GM18519 (cell line): ENCODE results near the gene TRAPPC14.

Source experiments
- ATAC-seq: cut with Tn5 transposase; IDR thresholded peaks from one replicate; pipeline ENCODE4 v1.9.1; 2021; ENCODE audit warnings: mild to moderate bottlenecking, moderate library complexity; ENCODE audit not compliant: unreplicated experiment, low FRiP score

TRAPPC14 gene

GRCh38 chr7:100175296-100175935 is 16.9 kb upstream of the TRAPPC14 start:
- ATAC-seq: no peak

- ATAC-seq: no peak
Measured at GRCh38 chr7:100174582-100174981, 16.1 kb upstream of the TRAPPC14 start.

- ATAC-seq: no peak
Measured at GRCh38 chr7:100173806-100174495, 15.4 kb upstream of the TRAPPC14 start.

DNA sequence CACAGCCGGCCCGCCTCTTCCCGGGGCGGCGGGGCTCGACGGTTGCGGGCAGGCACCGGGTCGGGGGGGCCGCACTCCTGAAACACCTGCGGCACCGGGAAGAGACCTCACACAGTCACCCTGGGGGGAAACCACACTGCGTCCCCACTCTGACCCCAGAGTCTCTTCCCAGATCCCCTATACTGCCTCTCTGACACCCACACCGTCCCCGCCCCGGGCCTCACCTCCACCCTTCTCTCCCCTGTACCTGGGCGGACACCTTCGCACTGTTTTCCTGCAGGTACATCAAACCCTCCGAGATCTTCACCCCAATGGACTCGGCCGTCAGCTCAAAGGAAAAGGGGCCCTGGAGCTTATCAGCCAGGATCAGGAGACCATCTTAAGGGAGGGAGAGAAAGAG is 13.3 kb upstream of the TRAPPC14 start:
- ATAC-seq: no peak

DNA sequence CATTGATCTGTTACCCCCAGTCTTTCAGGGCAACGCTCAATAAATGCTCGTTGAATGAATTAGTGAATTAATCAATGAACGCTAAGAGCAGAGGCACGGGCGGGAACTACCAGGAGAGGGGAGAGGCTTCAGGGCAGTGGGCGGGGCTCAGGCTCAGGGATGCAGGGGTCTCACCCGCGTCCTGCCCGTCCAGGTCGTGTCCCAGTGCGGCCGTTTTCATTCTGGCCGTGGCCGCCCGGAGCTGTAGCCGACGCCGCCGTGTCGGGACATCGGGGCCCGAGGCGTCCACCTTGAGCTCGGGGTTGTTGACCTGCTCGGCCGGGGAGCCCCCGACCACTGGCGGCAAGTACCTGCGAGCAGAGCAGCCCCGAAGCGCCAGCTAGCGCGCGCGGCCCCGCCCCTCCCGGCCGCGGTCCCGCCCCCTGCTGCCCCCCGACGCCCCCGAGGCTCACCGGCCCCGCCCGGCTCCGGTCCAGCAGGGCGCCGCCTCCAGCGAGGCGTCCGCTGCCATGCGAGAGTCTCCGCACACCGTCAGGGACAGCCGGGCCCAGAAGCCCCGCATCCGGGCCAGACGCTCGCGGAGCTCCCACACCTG is 12.7 kb upstream of the TRAPPC14 start:
- no peak for ATAC-seq

DNA sequence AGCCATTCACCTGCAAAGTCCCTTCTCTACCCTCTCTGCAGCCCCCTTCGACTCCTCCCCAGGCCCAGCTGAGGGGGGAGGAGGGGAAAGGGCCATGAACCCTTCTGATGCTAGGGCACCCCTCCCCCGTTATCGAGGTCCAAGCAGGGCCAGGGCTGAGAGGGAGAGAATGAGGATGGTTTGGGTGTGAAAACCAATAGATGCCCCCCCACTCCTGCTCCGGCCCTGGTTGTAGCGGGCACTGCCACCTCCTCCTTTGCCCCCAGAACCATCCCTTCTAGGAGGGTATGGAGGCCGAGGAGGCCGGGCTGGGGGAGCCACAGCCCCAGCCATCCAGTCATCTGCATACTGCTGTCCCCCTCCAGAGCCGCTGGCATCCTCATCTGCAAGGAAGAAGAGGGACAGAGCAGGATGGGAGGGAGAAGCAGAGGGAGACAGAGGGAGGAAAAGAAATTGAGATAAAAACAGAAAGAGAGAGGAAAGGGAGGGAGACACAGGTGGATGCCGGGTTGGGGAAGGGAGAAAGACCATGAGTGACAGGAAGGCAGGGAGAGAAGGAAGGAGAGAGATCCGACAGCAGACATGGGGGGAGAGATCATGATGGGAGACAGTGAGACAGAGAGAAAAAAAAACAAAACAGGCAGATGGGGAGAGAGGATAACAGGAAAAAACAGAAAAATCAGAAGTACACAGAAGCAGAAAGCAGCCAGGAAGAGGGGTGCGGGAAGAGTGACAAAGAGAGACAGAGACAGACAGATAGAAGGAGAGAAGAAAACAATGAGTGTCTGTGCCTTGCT is 11.8 kb upstream of the TRAPPC14 start:
- ATAC-seq: no peak

- no peak for ATAC-seq
Measured at GRCh38 chr7:100169147-100169850, 10.8 kb upstream of the TRAPPC14 start.

- no peak for ATAC-seq
Measured at GRCh38 chr7:100167912-100168323, 9.4 kb upstream of the TRAPPC14 start.

DNA sequence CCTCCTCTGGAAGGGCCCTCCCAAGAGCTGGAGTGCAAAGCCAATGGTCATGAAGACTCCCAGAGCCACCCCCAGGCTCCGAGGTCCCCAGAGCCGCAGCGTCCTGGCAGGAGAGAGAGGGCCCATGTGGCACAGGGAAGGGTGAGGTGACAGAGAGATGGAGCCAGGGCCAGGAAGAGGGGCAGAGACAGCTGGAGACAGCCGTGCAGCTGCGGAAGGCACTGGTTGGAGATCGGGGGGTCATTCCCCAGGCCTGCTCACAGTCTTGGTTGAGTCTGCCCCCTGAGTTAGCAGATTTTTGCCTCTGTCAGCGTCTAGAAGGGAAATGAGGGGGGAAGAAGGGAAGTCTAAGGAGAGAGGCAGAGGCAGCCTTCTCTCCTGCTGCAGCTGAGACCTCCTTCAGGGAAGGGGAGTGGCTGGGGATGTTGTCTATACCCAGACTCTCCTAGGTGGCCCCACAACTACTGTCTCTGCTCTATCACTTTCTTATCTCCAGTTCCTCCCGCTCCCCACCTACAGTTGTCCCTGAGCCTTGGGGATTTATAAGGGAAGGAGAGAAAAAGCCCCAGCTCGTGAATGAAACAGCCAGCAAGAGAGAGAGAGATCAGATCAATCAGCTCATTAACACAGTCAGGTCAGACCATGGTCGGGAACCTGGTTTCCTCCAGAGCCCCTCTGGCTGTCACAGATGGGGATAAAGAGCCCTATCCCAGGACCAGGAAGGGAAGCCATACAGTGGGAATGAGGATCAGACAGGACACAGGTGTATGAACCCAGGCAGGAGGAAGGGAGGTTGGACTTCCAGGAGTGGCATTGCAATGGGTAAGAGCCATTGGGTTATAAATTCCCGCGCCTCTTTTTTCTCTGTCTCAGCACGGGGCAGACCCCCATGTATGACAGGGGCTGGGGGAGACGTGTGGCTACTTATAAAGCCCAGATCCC is 8.7 kb upstream of the TRAPPC14 start:
- ATAC-seq: no peak

- ATAC-seq: no peak
Measured at GRCh38 chr7:100166317-100166940, 7.9 kb upstream of the TRAPPC14 start.

DNA sequence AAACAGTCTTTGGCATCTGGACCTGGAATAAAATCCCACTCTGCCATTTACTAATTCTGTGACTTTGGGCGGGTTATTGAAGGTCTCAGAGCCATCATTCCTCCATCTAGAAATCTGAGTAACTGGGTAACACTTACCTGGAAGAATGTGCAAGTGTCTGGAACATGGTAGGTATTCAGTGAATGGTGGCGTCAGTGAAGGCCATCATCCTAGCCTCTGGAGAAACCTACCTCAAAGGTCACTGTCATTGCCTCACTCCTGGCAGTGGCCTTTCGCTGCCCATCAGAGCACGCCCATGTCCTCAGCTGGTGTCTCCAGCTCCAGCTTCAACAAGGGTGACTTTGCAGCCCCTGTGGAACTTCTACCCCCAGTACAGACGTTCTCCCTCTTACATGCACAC is 5.3 kb upstream of the TRAPPC14 start:
- no peak for ATAC-seq

GRCh38 chr7:100163006-100163531 is 4.5 kb upstream of the TRAPPC14 start:
- no peak for ATAC-seq

GRCh38 chr7:100160067-100160466 is 1.5 kb upstream of the TRAPPC14 start:
- ATAC-seq: no peak

DNA sequence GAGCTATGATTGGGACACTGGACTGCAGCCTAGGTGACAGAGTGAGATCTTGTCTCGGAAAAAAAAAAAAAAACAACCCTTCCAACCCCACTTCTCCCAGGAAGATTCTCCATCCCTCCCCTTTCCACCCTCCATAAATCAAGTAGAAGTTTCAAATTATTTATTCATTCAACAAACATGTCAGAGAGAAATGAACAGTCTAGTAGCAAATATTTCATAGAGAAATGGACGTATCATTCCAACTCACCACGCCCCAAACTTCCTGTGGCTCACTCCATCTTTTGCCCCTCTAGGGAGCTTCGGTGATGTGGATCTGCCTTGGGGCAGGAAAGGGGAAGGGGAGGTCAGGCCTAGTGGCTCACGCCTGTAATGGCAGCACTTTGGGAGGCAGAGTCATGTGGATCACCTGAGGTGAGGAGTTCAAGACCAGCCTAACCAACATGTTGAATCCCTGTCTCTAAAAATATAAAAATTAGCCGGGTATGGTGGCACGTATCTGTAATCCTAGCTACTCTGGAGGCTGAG is 638 bp upstream of the TRAPPC14 start:
- no peak for ATAC-seq

DNA sequence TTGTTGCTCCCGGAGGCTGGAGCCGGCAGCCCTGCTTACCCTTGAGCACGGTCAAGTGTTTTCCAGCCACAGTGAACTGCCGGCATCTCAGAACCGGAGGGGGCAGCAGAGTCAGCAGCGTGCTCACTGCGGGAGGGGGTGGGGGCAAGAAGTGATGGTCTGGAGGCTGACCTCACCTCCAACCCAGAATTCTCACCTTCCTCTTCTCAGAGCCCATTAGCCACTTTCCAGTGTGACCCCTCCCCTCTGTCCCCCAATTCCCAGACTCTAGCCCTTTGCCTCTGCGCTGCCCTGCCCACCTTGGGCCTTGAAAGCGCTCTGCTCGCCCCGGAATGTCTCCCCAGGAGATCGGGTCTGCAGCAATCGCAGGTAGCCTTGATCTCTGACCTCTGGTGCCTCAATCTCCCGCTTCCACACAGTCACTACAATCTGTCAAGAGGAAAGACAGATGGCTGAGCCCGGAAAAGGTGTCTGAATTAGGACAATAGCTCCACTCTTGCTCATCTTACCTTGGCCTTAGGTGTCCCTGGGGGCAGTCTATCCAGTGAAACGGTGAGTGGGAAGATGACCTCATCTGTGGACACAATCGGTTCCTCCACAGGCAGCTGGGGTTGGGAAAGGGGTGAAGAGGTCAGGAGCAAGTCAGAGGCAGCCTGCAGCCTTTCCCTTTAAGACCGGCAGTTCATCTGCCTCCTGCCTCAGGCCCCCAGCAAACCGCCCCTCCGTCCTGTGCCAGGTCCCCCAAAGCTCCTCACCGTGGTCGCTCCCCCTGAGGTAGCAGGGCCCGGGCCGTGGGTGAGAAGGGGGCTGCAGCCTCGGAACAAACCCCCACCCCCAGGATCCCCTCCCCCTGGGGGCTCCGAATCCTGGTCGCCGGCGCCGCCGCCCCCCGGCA is 942 bp downstream of the TRAPPC14 start:
- no peak for ATAC-seq

- ATAC-seq: no peak
Measured at GRCh38 chr7:100157069-100157333, 1.5 kb downstream of the TRAPPC14 start.

DNA sequence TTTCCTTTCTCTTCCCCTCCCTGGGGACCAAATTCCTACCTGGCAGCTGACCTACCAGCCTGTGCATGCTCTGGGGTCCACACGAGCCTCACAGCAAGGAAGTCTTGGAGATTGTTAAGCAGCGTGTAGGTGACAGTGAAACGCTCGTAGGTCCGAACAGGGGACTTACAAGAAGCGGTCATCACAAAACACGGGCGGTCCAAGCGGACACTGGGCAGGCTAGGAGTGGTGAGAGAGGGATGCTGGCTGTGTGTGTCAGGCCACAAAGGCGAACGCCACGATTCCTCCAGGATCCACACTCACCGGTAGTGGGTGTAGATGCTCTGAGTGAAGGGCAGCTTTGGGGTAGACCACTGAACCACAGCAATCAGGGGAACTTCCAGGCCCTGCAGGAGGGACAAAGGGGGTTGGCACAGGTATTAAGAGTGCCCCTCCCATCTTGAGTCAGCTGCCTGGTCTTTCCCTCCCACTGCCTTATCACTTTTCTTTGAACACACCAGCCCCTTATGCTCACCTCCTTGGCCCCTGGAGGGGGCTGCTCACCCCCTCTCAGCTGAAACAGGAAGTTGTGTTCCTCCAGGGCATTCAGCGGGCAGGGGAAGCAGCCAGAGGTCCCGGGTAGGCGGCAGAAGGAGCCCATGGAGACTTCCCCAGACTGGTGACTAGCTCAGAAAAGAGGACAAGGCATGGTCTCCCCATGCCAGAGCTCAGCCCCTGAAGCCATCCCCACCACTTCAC is 2.0 kb downstream of the TRAPPC14 start:
- no peak for ATAC-seq
